Measurements from ENCODE around the gene COL18A1. TPM values are rescaled to one million over a fixed set of nuclear protein-coding genes. Genes with fewer than 3 reads are reported as not detected.

The COL18A1 gene
- total RNA-seq, 2 experiments from 2014 or later = 8.0 to 8.8 TPM

DNA sequence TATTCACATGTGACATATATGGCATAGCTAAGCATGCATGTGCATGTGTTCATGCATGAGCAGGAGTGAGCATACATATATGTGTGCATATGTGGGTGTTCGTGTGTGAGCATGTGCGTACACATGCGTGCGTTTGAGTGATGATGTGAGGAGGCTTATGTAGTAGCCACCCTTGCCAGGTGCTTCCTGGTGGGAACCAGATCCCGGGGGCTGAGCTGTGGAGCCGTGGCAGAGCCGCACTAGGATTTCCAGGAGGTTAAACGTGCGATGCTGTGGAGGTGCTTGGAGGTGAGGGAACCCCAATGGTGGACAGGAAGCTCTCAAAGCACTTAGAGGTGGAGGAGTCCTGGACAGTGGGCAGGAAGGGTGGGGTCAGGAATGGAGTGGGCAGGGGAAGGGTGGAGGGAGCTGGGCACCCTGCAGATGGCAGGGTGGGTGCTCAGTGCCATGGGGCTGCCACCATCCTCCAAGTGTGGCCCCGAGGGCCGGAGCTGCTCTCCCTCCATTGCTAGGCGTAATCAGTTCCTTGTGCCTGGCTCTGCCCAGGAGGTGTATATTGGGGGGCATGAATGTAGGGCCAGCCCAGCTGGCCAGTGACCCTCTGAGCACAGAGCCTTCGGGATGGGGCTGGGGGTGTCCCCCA is 48.5 kb downstream of the COL18A1 start:
- Mint-ChIP-seq H3K27me3 (no peaks in the 10 kb centered on the region), H3K4me1 (no peaks in the 10 kb centered on the region), H3K9me3 (ENCODE audit: low read depth) (peaks cover 8% of the 10 kb centered on the region), H3K36me3 (ENCODE audit: low read depth) (no peaks in the 10 kb centered on the region), H3K4me3 (no peak overlapping the region), H3K27ac (no peak overlapping the region)
- intact Hi-C loops (cut with DNase I, micrococcal nuclease) = no loop called here
- ATAC-seq = no peak
- no peak for DNase-seq
- POLR2A ChIA-PET = no interaction called here
- CTCF ChIA-PET = interaction anchor here (0.8 kb wide), 1 partner anchor 14 kb away, joined by 4 read pairs; no protein-coding TSS in a partner anchor

DNA sequence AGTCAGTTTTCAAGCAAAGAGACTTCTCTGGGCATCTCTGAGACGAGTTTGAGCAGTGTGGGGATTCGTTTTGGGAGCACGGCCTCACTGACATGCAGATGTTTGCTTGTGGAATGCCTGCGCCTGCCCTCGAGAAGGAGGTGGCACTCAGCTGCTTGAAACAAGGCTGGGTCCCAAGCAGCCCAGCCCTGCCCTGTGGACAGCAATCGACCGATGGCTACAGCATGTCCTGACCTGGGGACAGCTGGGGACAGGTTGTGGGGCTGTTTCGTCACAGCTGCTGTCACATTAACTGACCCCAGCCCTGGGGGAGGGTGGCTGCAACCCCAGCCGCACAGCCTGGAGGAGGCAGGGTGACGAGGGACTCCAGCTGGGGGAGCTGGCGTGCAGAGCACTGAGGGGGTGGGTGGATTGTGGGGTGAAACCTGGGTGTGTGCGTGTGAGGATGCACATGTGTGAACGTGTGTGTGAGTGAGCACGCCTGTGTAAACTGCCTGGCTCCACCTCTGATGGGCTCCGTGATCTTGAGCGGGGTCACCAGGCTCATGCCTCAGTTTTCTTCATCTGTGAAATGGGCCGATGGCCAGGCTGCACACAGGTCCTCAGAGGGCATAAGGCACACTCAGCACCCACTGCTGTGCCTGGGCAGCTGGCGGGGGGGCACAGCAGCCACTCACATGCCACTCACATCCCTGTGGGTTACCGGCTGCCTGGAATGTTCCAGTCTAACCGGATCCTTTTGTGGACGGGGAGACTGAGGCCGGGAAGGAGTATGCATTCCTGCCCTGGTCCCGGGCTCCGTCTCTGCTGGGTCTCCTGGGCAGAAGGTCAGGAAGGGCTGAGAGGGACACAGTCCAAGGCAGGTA is 49.3 kb downstream of the COL18A1 start:
- H3K36me3 Mint-ChIP-seq (ENCODE audit: low read depth) = no peaks in the 10 kb centered on the region
- ChIA-PET CTCF (interaction anchor here (0.8 kb wide), 1 partner anchor 14 kb away, joined by 4 read pairs; no protein-coding TSS in a partner anchor), POLR2A (no interaction called here)
- intact Hi-C loops (cut with DNase I, micrococcal nuclease) = no loop called here
- H3K27ac Mint-ChIP-seq = no peak overlapping the region
- H3K9me3 Mint-ChIP-seq (ENCODE audit: low read depth) = peaks cover 8% of the 10 kb centered on the region
- ATAC-seq = no peak
- H3K4me1 Mint-ChIP-seq = no peaks in the 10 kb centered on the region
- H3K4me3 Mint-ChIP-seq = no peak overlapping the region
- no peak for DNase-seq
- no peaks in the 10 kb centered on the region for H3K27me3 Mint-ChIP-seq

DNA sequence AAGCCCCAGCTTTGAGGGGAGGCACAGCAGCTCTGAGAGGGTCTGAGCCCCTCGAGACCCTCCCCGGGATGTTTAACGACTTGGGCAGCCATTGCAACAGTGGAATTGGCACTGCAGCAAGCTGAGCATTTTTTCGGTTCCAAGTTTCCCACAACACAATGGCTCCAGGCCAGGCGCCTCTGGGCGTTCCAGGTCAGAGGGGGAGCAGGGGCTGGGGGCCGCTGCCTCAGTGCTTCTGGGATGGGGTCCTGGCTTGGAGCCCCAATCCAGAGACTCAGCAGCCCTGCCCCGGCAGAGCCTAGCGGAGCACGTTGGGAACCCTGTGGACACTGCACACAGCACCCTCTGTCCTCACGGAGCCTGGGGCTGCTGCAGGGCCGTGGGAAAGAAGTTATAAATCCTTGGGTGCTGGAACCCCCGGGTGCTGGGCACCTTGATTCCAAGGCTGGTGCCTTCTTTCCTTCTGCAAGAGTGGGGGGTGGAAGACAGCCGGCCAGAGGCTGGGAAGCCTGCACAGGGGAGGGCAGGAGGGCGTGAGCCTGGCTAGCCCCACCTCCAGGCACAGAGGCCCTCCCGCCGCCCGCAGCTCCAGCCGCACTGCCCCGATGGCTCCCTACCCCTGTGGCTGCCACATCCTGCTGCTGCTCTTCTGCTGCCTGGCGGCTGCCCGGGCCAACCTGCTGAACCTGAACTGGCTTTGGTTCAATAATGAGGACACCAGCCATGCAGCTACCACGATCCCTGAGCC is 50.1 kb downstream of the COL18A1 start:
- Mint-ChIP-seq H3K27me3 (no peaks in the 10 kb centered on the region), H3K27ac (no peak overlapping the region), H3K4me3 (no peak overlapping the region), H3K4me1 (no peaks in the 10 kb centered on the region), H3K9me3 (ENCODE audit: low read depth) (peaks cover 8% of the 10 kb centered on the region), H3K36me3 (ENCODE audit: low read depth) (no peaks in the 10 kb centered on the region)
- CTCF ChIA-PET = no interaction called here
- DNase-seq = no peak
- intact Hi-C loops (cut with DNase I, micrococcal nuclease) = no loop called here
- ATAC-seq = no peak
- POLR2A ChIA-PET = no interaction called here

DNA sequence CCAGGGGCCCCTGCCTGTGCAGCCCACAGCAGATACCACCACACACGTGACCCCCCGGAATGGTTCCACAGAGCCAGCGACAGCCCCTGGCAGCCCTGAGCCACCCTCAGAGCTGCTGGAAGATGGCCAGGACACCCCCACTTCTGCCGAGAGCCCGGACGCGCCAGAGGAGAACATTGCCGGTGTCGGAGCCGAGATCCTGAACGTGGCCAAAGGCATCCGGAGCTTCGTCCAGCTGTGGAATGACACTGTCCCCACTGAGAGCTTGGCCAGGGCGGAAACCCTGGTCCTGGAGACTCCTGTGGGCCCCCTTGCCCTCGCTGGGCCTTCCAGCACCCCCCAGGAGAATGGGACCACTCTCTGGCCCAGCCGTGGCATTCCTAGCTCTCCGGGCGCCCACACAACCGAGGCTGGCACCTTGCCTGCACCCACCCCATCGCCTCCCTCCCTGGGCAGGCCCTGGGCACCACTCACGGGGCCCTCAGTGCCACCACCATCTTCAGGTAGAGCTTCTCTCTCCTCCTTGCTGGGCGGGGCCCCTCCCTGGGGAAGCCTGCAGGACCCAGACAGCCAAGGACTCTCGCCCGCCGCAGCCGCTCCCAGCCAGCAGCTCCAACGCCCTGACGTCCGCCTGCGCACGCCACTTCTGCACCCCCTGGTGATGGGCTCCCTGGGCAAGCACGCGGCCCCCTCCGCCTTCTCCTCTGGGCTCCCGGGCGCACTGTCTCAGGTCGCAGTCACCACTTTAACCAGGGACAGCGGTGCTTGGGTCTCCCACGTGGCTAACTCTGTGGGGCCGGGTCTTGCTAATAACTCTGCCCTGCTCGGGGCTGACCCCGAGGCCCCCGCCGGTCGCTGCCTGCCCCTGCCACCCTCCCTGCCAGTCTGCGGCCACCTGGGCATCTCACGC is 51.0 kb downstream of the COL18A1 start:
- Mint-ChIP-seq H3K9me3 (ENCODE audit: low read depth) (peaks cover 8% of the 10 kb centered on the region), H3K27ac (no peak overlapping the region), H3K36me3 (ENCODE audit: low read depth) (no peaks in the 10 kb centered on the region), H3K27me3 (no peaks in the 10 kb centered on the region), H3K4me1 (no peaks in the 10 kb centered on the region), H3K4me3 (no peak overlapping the region)
- DNase-seq (no peak), ATAC-seq (no peak)
- intact Hi-C loops (cut with DNase I, micrococcal nuclease) = no loop called here
- ChIA-PET CTCF (no interaction called here), POLR2A (interaction anchor here (0.6 kb wide), 1 partner anchor 146 kb away, joined by 5 read pairs; no protein-coding TSS in a partner anchor)

DNA sequence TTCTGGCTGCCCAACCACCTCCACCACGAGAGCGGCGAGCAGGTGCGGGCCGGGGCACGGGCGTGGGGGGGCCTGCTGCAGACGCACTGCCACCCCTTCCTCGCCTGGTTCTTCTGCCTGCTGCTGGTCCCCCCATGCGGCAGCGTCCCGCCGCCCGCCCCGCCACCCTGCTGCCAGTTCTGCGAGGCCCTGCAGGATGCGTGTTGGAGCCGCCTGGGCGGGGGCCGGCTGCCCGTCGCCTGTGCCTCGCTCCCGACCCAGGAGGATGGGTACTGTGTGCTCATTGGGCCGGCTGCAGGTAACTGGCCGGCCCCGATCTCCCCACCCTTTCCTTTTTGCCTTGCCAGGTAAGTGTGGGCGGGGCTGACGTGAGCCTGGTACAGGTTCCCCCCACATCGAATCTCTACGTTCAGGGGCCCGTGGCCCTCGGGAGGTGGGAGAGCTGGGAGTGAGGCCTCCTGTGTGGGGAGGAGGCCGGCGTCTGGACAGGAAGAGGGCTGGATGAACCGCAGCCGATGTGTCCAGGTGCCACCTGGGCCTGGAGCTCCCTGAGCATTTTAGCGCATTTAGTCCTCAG is 51.7 kb downstream of the COL18A1 start:
- peaks cover 8% of the 10 kb centered on the region for H3K9me3 Mint-ChIP-seq (ENCODE audit: low read depth)
- H3K4me1 Mint-ChIP-seq = no peaks in the 10 kb centered on the region
- ChIA-PET POLR2A (no interaction called here), CTCF (no interaction called here)
- no peak overlapping the region for H3K4me3 Mint-ChIP-seq
- intact Hi-C loops (cut with DNase I, micrococcal nuclease) = no loop called here
- no peaks in the 10 kb centered on the region for H3K27me3 Mint-ChIP-seq
- DNase-seq = no peak
- no peak for ATAC-seq
- no peaks in the 10 kb centered on the region for H3K36me3 Mint-ChIP-seq (ENCODE audit: low read depth)
- H3K27ac Mint-ChIP-seq = no peak overlapping the region

DNA sequence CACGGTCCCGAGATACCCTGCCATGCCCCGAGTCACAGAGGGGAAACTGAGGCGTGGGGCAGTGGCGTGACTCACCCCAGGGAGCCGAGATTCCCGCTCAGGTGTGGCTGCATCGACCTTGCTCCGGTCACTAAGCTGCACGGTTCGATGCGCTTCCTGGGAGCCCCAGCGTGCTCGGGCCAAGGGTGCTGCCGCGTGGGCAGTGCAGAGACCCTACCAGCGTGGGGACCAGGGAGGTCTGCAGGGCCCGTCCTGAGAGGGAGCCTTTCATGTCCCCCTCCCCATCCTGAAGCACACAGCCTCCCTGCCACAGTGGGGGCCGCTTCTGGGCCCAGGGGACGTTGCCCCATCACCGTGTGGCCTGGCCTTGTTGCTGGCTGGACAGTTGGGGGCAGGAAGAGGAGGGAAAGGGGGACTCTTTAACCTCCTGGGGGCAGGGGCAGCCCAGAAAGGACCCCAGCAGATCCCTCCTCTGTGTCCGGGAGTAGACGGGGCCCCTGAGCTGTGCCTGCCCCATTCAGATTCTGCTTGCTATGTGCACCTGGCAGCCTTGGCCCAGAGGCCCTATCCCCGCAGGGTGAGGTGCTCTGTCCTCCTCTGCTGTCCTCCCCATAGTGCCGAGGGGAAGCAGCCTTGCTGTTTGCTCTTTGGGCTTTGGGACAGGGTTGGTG is 52.3 kb downstream of the COL18A1 start:
- POLR2A ChIA-PET = no interaction called here
- intact Hi-C loops (cut with DNase I, micrococcal nuclease) = no loop called here
- CTCF ChIA-PET = no interaction called here
- Mint-ChIP-seq H3K4me1 (no peaks in the 10 kb centered on the region), H3K27ac (no peak overlapping the region), H3K9me3 (ENCODE audit: low read depth) (peaks cover 9% of the 10 kb centered on the region), H3K36me3 (ENCODE audit: low read depth) (no peaks in the 10 kb centered on the region), H3K27me3 (no peaks in the 10 kb centered on the region), H3K4me3 (no peak overlapping the region)
- DNase-seq (no peak), ATAC-seq (no peak)

DNA sequence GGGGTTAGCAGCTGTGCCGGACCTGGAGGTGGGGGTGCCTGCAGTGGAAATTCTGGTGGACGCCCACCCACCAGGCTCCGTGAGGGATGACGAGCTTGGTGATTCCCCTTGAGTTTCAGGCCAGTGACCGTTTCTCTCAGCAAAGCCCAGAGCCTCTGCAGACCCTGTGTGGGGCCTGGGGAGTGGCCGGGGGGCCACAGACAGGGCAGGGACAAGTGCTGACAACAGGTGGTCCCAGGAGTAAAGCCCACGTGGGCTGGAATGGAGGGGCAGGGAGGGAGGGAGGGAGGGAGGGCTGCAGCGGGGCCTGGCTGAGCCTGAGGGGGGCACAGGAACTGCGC is 52.8 kb downstream of the COL18A1 start:
- DNase-seq (no peak), ATAC-seq (no peak)
- Mint-ChIP-seq H3K27ac (no peak overlapping the region), H3K36me3 (ENCODE audit: low read depth) (no peaks in the 10 kb centered on the region), H3K27me3 (no peaks in the 10 kb centered on the region), H3K9me3 (ENCODE audit: low read depth) (peaks cover 9% of the 10 kb centered on the region), H3K4me1 (no peaks in the 10 kb centered on the region), H3K4me3 (no peak overlapping the region)
- POLR2A ChIA-PET = no interaction called here
- CTCF ChIA-PET = no interaction called here
- intact Hi-C loops (cut with DNase I, micrococcal nuclease) = no loop called here

DNA sequence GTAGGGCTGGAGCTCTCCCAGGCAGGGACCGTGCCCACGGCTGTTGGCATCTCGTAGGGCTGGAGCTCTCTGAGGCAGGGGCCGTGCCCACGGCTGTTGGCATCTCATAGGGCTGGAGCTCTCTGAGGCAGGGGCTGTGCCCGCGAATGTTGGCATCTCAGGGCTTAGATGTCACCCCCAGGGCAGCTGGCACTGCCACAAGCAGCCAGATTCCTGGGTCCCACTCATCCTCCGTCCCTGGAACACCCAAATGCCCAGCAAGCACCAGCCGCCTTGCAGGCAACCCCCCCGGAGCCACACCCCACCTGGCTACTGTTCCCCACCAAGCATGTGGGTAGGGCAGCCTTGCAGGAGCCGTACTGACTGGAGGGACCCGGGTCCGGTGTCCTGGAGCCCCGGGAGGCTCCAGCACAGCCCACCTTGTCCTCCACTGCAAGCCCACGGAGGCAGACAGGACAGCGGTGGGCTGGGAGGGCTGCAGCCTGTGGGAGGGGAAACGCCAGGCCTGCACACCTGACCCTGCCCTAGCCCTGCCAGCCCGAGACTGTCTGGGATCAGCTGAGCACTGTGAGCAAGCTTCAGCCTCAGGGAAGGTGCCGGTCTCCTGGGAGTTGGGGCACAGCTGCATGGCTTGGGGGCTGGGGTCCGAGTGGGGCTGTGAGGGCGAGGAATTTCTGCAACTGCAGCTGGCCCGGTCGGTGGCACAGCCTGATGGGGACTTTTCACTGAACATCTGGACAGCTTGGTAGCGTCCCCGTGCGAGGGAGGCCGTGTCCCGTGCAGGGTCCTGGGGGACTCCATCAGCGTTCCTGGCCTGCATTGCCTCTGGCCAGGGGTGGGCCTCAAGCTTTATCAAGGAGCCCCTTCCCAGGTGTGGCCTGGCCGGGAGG is 53.6 kb downstream of the COL18A1 start:
- H3K9me3 Mint-ChIP-seq (ENCODE audit: low read depth) = peaks cover 5% of the 10 kb centered on the region
- no peak overlapping the region for H3K27ac Mint-ChIP-seq

DNA sequence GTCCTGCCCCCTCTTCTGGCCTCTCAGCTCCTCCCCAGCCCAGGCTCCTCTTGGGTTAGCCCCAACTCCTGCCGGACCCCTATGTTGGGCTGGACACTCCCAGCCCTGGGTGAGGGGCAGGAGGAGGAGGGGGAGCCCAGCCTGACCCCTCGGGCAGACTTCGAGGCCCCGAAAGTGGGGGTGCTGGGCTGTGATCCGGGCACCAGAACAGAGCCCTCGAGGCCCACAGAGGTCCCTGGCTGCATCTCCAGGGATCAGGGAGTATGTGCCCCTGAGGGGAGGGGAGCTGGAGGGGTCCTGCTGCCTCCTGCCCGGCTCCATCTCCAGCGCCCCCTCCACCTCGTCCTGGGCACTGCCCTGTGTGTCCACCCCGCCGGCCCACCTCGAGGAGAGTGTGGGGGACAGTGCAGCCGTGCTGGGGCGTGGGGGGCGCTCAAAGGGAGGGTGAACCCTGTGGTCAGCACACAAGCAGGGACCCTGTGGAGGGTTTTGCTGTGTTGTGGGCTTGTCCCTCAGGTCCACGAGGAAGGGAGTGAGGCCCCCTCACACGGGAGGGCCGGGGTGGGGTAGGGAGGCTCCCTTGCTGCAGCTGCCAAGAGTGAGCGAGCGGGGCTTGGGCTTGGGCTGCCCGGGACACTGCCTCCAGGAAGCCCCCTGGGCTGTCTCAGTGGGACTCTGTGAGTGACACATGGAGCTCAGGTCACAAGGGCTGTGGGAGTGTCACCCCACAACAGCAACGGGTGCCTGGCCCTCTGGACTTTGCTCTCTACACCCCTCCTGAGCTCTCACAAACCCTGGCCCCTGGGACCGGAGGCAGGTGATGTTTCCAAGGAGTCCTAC is 54.4 kb downstream of the COL18A1 start:
- intact Hi-C loops (cut with DNase I, micrococcal nuclease) = no loop called here
- no peak overlapping the region for H3K27ac Mint-ChIP-seq
- ATAC-seq = no peak
- H3K9me3 Mint-ChIP-seq (ENCODE audit: low read depth) = peaks cover 5% of the 10 kb centered on the region
- ChIA-PET POLR2A (no interaction called here), CTCF (no interaction called here)
- DNase-seq = no peak
- no peaks in the 10 kb centered on the region for H3K4me1 Mint-ChIP-seq
- H3K36me3 Mint-ChIP-seq (ENCODE audit: low read depth) = no peaks in the 10 kb centered on the region
- H3K4me3 Mint-ChIP-seq = no peak overlapping the region
- no peaks in the 10 kb centered on the region for H3K27me3 Mint-ChIP-seq

More for the DNA sequence above, 53.6 kb downstream of the COL18A1 start:
- ChIA-PET POLR2A (no interaction called here), CTCF (no interaction called here)
- intact Hi-C loops (cut with DNase I, micrococcal nuclease) = no loop called here
- DNase-seq (no peak), ATAC-seq (no peak)
- no peaks in the 10 kb centered on the region for H3K27me3 Mint-ChIP-seq
- H3K36me3 Mint-ChIP-seq (ENCODE audit: low read depth) = no peaks in the 10 kb centered on the region
- no peaks in the 10 kb centered on the region for H3K4me1 Mint-ChIP-seq
- no peak overlapping the region for H3K4me3 Mint-ChIP-seq
